ENCODE measurements around the gene ABI3BP.

The ABI3BP gene

DNA sequence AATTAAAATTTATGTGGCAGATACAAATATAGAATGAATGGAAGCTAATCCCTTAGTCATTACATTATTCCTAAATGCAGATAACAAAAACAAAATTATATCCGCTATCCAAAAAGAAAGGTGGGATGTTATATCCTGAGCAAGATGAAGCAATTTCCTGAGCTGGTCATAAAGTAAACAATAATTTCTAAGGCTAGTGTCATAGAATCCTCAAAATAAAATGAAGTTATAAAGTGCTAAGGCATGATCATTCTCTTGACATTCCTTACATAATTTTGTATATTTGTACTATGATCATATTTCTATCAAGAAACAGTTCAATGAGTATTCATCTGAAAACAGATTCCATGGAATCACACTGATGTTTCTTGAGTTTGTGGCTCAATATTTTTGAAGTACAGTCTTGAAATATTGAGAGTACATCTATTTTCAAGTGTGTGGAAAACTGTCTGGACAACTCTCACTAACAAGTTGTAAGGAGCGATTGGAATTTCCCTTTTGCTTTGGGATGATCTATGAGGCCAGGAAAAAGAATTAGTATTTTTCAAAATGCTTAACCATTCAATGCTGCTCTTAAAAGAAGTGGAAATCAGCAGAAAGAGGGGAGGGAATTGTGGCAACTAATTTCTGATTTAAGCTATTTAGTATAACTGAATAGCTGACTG, 92.4 kb downstream of the ABI3BP start:
- no peaks in the 10 kb centered on the region for H3K27me3 Mint-ChIP-seq (ENCODE audit: low read depth)
- TF ChIP-seq, protein P1, sequence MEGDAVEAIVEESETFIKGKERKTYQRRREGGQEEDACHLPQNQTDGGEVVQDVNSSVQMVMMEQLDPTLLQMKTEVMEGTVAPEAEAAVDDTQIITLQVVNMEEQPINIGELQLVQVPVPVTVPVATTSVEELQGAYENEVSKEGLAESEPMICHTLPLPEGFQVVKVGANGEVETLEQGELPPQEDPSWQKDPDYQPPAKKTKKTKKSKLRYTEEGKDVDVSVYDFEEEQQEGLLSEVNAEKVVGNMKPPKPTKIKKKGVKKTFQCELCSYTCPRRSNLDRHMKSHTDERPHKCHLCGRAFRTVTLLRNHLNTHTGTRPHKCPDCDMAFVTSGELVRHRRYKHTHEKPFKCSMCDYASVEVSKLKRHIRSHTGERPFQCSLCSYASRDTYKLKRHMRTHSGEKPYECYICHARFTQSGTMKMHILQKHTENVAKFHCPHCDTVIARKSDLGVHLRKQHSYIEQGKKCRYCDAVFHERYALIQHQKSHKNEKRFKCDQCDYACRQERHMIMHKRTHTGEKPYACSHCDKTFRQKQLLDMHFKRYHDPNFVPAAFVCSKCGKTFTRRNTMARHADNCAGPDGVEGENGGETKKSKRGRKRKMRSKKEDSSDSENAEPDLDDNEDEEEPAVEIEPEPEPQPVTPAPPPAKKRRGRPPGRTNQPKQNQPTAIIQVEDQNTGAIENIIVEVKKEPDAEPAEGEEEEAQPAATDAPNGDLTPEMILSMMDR (IDR thresholded peaks at IDR 0.05; ENCODE audit: unreplicated experiment in 3 of 3) = no peak
- H3K4me1 Mint-ChIP-seq = no peaks in the 10 kb centered on the region
- H3K9me3 Mint-ChIP-seq = peaks cover 2% of the 10 kb centered on the region
- H3K27ac Mint-ChIP-seq = no peak overlapping the region
- H3K4me3 Mint-ChIP-seq = no peak overlapping the region
- H3K36me3 Mint-ChIP-seq (ENCODE audit: low read depth) = no peaks in the 10 kb centered on the region

DNA sequence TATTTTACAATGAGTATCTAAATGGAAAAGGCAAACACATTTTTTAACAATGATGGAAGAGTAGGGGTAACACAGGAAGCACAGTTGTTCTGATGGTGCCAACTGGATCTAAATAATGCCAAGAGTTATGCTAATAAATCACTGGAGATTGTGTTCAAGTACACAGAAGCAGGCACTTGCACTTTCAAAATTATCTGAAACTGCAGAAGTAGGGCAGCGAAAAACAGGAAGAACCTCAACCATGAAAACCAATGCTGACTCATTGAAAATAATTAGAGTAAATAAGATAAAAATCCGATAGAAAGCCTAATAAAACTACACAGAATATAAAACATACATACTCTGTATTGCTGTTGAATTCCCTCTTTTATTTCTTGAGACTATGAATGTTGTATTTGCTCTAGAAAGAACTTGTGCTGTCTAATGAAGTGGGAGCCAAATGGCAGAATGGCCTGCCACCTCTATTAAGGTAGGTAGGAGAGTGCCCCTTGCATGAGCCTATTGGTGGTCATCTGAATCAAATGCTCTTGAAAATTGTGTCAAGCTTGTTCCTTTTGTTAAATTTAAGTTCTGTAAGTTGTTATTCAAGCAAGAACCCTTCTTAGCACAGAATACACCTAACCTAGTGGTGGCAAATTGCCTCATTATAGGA, 93.7 kb downstream of the ABI3BP start:
- no peak overlapping the region for H3K4me3 Mint-ChIP-seq
- H3K27me3 Mint-ChIP-seq (ENCODE audit: low read depth) = no peaks in the 10 kb centered on the region
- no peak overlapping the region for H3K27ac Mint-ChIP-seq

DNA sequence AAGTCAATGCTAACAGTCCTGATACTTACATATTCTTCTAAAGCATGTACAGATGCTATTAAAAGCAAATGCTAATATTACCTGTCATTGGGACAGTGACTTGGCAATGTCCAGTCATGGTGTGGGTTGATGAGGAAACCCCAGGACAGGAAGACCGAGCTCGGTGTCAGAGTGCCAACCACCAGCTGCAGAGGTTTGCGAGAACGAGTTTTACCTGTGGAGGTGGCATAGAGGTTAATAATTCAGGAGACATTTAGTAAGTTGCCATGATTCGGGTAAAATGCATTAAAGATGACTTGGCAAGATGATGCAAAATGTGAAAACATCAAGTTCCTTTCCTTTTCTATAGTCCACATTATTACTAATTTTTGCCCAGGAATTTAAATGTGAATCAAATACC, 94.5 kb downstream of the ABI3BP start:
- Mint-ChIP-seq H3K27me3 (ENCODE audit: low read depth) (peaks cover 2% of the 10 kb centered on the region), H3K27ac (no peak overlapping the region), H3K4me1 (no peaks in the 10 kb centered on the region), H3K9me3 (no peaks in the 10 kb centered on the region), H3K4me3 (no peak overlapping the region), H3K36me3 (ENCODE audit: low read depth) (no peaks in the 10 kb centered on the region)
- TF ChIP-seq, protein P1 (IDR thresholded peaks at IDR 0.05; ENCODE audit: unreplicated experiment in 3 of 3) = no peak

More for the DNA sequence above, 93.7 kb downstream of the ABI3BP start:
- no peaks in the 10 kb centered on the region for H3K4me1 Mint-ChIP-seq
- TF ChIP-seq, protein P1 (IDR thresholded peaks at IDR 0.05; ENCODE audit: unreplicated experiment in 3 of 3) = no peak
- no peaks in the 10 kb centered on the region for H3K36me3 Mint-ChIP-seq (ENCODE audit: low read depth)
- peaks cover 2% of the 10 kb centered on the region for H3K9me3 Mint-ChIP-seq

DNA sequence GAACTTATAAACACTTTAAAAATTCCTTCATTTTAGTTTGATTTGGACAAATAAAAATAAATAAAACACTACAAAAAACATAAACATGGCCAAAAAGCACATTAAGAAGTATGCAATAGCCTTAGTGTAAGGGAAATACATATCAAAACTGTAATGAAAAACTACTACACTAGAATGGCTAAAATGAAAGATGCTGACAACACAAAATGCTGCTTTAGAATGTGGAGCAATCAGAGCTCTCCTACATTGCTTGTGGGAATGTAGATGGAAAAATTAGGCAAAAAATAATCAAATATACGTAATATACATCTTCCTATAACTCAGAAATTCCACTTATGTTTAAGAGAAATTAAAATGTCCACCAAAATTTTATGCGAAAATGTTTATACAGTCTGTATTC, 96.2 kb downstream of the ABI3BP start:
- no peak overlapping the region for H3K27ac Mint-ChIP-seq
- peaks cover 5% of the 10 kb centered on the region for H3K27me3 Mint-ChIP-seq (ENCODE audit: low read depth)
- no peak overlapping the region for H3K4me3 Mint-ChIP-seq
- TF ChIP-seq, protein P1 (IDR thresholded peaks at IDR 0.05; ENCODE audit: unreplicated experiment in 3 of 3) = no peak
- H3K9me3 Mint-ChIP-seq = no peaks in the 10 kb centered on the region
- H3K36me3 Mint-ChIP-seq (ENCODE audit: low read depth) = no peaks in the 10 kb centered on the region
- H3K4me1 Mint-ChIP-seq = no peaks in the 10 kb centered on the region

DNA sequence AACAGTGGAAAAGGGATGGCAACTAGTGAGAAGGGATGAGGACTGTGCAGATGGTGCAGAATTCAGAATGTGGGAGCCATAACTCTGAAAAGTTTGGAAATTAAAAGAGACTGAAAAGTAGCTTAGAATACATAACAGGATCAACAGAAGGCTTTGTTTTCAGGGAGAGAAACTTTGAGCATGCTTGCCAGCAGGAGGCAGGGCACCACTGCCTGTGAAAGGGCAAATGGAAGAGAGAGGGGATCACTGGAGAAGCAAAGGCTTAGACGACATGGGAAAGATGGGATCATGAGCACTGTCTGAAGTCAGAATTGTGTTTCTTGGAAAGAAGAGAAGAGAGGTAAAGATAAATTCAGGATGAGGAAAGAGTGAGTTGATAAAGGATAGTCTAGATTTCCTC, 99.6 kb downstream of the ABI3BP start:
- H3K4me1 Mint-ChIP-seq = no peaks in the 10 kb centered on the region
- no peaks in the 10 kb centered on the region for H3K36me3 Mint-ChIP-seq (ENCODE audit: low read depth)
- TF ChIP-seq, protein P1 (IDR thresholded peaks at IDR 0.05; ENCODE audit: unreplicated experiment in 3 of 3) = peak; percentile 22 to 41 (median 40)
- peaks cover 12% of the 10 kb centered on the region for H3K27me3 Mint-ChIP-seq (ENCODE audit: low read depth)
- no peaks in the 10 kb centered on the region for H3K9me3 Mint-ChIP-seq
- no peak overlapping the region for H3K4me3 Mint-ChIP-seq
- H3K27ac Mint-ChIP-seq = no peak overlapping the region

DNA sequence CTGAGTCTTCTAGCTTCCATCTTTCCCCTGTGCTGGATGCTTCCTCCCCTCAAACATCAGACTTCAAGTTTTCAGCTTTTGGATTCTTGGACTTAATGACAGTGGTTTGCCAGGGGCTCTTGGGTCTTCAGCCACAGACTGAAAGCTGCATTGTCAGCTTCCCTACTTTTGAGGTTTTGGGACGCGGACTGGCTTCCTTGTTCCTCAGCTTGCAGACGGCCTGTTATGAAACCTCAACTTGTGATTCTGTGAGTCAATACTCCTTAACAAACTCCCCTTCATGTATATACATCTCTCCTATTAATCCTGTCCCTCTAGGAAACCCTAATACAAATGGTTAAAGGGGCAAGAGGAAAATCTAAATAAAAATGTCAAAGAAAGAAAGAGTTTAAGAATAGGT, 100.1 kb downstream of the ABI3BP start:
- H3K36me3 Mint-ChIP-seq (ENCODE audit: low read depth) = no peaks in the 10 kb centered on the region
- no peaks in the 10 kb centered on the region for H3K9me3 Mint-ChIP-seq
- peaks cover 12% of the 10 kb centered on the region for H3K27me3 Mint-ChIP-seq (ENCODE audit: low read depth)
- no peaks in the 10 kb centered on the region for H3K4me1 Mint-ChIP-seq
- TF ChIP-seq, protein P1 (IDR thresholded peaks at IDR 0.05; ENCODE audit: unreplicated experiment in 3 of 3) = no peak
- H3K27ac Mint-ChIP-seq = no peak overlapping the region
- H3K4me3 Mint-ChIP-seq = no peak overlapping the region
